Muscle layer of colon (tissue), 2 donors: ENCODE data around the gene SEC14L3.

Experiments used
- H3K27ac ChIP-seq: one replicate; pipeline ENCODE4 v1.7.0; 2013; ENCODE audit warnings: low read depth, mild to moderate bottlenecking, low read length, moderate library complexity
- H3K27me3 ChIP-seq, 2 donors: one replicate each; pipeline ENCODE4 v1.7.0; 2013; ENCODE audit warnings: low read length in 2 of 2, mild to moderate bottlenecking in 2 of 2; ENCODE audit not compliant: insufficient read depth in 2 of 2, control insufficient read depth in 1 of 2
- H3K36me3 ChIP-seq: one replicate; pipeline ENCODE4 v1.7.0; 2013; ENCODE audit warnings: mild to moderate bottlenecking, low read length; ENCODE audit not compliant: insufficient read depth
- H3K4me1 ChIP-seq: one replicate; pipeline ENCODE4 v1.7.0; 2013; ENCODE audit warnings: mild to moderate bottlenecking, low read length; ENCODE audit not compliant: insufficient read depth
- H3K4me3 ChIP-seq, 2 donors: one replicate each; pipeline ENCODE4 v1.7.0; 2013; ENCODE audit warnings: low read length in 2 of 2, low read depth in 1 of 2, mild to moderate bottlenecking in 1 of 2, moderate library complexity in 1 of 2
- H3K9ac ChIP-seq: one replicate; pipeline ENCODE4 v1.7.0; 2013; ENCODE audit warnings: low read length
- H3K9me3 ChIP-seq: one replicate; pipeline ENCODE4 v1.7.0; 2013; ENCODE audit warnings: mild to moderate bottlenecking, low read length
- donor health status: abdominal sarcoma.
- donor health status: Adenocarcinoma of cecum.

The SEC14L3 gene

GRCh38 chr22:30420347-30421125 lies 51.3 kb downstream of the SEC14L3 start:
- no peak overlapping the region for H3K27ac ChIP-seq
- H3K36me3 ChIP-seq: peaks cover 24% of the 10 kb centered on the region
- no peak overlapping the region for H3K9ac ChIP-seq

GRCh38 chr22:30416837-30417236 lies 55.0 kb downstream of the SEC14L3 start:
- H3K27me3 ChIP-seq: no peaks in the 10 kb centered on the region
- H3K4me1 ChIP-seq: peaks cover under 1% of the 10 kb centered on the region
- H3K27ac ChIP-seq: no peak overlapping the region
- H3K4me3 ChIP-seq: no peak overlapping the region
- no peak overlapping the region for H3K9ac ChIP-seq
- H3K36me3 ChIP-seq: peaks cover 36% of the 10 kb centered on the region
- H3K9me3 ChIP-seq: no peaks in the 10 kb centered on the region

More at GRCh38 chr22:30420347-30421125, 51.3 kb downstream of the SEC14L3 start:
- H3K4me3 ChIP-seq: no peak overlapping the region
- no peaks in the 10 kb centered on the region for H3K9me3 ChIP-seq
- no peaks in the 10 kb centered on the region for H3K27me3 ChIP-seq
- H3K4me1 ChIP-seq: peaks cover 24% of the 10 kb centered on the region

- H3K4me3 ChIP-seq: no peak overlapping the region
- no peak overlapping the region for H3K27ac ChIP-seq
- H3K36me3 ChIP-seq: peaks cover 36% of the 10 kb centered on the region
Measured at GRCh38 chr22:30416403-30416802, 55.4 kb downstream of the SEC14L3 start.

GRCh38 chr22:30414525-30415047 lies 57.2 kb downstream of the SEC14L3 start:
- H3K9me3 ChIP-seq: no peaks in the 10 kb centered on the region
- peaks cover 37% of the 10 kb centered on the region for H3K36me3 ChIP-seq
- H3K27me3 ChIP-seq: no peaks in the 10 kb centered on the region
- no peaks in the 10 kb centered on the region for H3K4me1 ChIP-seq
- H3K4me3 ChIP-seq: no peak overlapping the region
- H3K9ac ChIP-seq: no peak overlapping the region
- no peak overlapping the region for H3K27ac ChIP-seq

More at GRCh38 chr22:30416403-30416802, 55.4 kb downstream of the SEC14L3 start:
- H3K27me3 ChIP-seq: no peaks in the 10 kb centered on the region
- no peaks in the 10 kb centered on the region for H3K4me1 ChIP-seq
- H3K9ac ChIP-seq: no peak overlapping the region
- H3K9me3 ChIP-seq: no peaks in the 10 kb centered on the region

GRCh38 chr22:30413745-30414524 lies 57.9 kb downstream of the SEC14L3 start:
- Histone ChIP-seq H3K27ac (no peak overlapping the region), H3K4me3 (no peak overlapping the region), H3K4me1 (no peaks in the 10 kb centered on the region), H3K9ac (no peak overlapping the region), H3K36me3 (peaks cover 43% of the 10 kb centered on the region), H3K27me3 (no peaks in the 10 kb centered on the region), H3K9me3 (no peaks in the 10 kb centered on the region)

- Histone ChIP-seq H3K4me1 (no peaks in the 10 kb centered on the region), H3K9ac (no peak overlapping the region), H3K27me3 (no peaks in the 10 kb centered on the region), H3K9me3 (no peaks in the 10 kb centered on the region), H3K36me3 (peaks cover 42% of the 10 kb centered on the region), H3K4me3 (no peak overlapping the region), H3K27ac (no peak overlapping the region)
Measured at GRCh38 chr22:30413001-30413400, 58.8 kb downstream of the SEC14L3 start.

GRCh38 chr22:30411780-30412179 lies 60.0 kb downstream of the SEC14L3 start:
- Histone ChIP-seq H3K27me3 (no peaks in the 10 kb centered on the region), H3K4me1 (no peaks in the 10 kb centered on the region), H3K9ac (no peak overlapping the region), H3K4me3 (no peak overlapping the region), H3K27ac (no peak overlapping the region), H3K9me3 (no peaks in the 10 kb centered on the region), H3K36me3 (peaks cover 48% of the 10 kb centered on the region)
